Epidermal melanocyte (primary cell): Measurements from ENCODE around the gene BLOC1S4.
A peak's percentile ranks its signal among the peaks of the same experiment; 100 is the strongest.

Experiments
- DNase-seq: peaks from one replicate; pipeline ENCODE4 v3.0.0; 2011; ENCODE audit warnings: low spot score; ENCODE audit not compliant: insufficient read length

BLOC1S4 gene

DNA sequence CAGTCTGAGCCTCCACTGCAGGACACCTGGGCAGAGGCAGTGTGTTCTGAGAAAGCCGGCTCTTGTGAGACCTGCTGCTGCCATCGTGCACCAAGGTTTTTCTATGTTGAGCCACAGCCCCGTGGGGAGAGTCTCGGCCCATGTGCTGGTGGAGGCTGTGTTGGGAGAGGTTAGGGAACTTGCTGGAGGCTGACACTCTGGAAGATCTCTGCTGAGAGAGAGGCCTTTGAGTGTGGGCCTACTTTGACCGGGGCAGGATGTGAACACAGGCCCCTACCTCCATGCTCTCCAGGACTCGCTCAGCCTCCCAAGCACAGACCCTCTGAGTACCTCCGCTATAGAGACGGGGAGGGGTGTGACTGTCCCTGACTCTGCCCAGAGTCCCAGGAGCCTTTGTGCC lies 23.6 kb upstream of the BLOC1S4 start:
- DNase-seq: no peak

DNA sequence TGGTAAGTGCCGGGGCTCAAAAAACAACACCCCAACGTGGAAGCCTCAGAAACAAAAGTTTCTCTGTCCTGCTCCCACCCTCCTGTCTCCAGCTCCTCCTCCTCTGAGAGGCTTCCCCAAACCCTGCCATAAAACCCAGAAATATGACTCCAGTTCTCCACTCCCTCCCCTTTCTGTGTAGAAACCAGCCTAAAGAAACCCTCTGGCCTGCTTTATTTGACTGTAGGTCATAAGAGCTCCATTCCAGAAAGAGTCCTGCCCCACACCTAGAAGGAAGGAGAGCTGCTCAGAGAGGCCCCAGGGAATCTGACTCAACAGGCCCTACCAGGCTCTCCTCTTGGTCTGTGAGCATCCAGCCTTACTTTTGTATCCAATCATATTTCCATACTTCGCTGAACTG lies 23.2 kb upstream of the BLOC1S4 start:
- DNase-seq: no peak

DNA sequence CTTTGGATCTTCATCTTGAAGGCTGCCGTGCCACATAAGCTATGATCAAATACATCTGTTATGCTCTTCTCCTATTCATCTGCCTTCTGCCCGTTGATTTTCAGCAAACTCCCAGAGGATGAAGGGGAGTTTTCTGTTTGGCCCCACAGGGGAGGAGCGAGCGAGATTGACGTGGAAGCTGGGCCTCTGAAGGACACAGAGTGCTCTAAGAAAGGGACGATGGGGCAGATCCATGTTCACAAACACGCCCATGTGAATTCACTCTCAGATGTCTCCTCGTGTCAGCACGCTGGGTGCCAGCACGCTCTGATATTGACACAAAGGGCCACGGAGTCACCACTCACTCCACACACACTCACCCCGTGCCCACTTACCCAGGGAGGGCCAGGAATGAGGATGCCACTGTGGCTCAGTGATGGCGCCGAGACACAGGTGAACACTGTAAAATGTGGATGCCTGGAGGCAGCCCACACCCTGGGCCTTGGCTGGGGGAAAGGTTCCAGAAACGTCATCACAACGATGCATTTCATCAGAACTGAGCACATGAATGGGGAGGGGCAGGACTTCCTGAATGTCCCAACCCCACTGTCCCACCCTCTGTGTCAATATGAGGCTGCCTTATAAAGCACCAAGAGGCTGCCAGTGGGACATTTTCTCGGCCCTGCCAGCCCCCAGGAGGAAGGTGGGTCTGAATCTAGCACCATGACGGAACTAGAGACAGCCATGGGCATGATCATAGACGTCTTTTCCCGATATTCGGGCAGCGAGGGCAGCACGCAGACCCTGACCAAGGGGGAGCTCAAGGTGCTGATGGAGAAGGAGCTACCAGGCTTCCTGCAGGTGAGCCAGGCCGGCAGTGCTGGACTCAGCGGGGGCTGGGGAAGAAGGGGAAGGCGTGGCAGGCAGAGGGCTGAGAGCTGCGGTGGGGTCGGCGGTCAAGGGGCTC lies 22.5 kb upstream of the BLOC1S4 start, which contains the start of gene S100P:
S100P (plus strand) TSS at position 648 of the 946 bp plus-strand sequence; CDS start at position 703, 55 bp downstream.
- no peak for DNase-seq

GRCh38 chr4:6694177-6694901 lies 21.6 kb upstream of the BLOC1S4 start:
- DNase-seq: no peak

DNA sequence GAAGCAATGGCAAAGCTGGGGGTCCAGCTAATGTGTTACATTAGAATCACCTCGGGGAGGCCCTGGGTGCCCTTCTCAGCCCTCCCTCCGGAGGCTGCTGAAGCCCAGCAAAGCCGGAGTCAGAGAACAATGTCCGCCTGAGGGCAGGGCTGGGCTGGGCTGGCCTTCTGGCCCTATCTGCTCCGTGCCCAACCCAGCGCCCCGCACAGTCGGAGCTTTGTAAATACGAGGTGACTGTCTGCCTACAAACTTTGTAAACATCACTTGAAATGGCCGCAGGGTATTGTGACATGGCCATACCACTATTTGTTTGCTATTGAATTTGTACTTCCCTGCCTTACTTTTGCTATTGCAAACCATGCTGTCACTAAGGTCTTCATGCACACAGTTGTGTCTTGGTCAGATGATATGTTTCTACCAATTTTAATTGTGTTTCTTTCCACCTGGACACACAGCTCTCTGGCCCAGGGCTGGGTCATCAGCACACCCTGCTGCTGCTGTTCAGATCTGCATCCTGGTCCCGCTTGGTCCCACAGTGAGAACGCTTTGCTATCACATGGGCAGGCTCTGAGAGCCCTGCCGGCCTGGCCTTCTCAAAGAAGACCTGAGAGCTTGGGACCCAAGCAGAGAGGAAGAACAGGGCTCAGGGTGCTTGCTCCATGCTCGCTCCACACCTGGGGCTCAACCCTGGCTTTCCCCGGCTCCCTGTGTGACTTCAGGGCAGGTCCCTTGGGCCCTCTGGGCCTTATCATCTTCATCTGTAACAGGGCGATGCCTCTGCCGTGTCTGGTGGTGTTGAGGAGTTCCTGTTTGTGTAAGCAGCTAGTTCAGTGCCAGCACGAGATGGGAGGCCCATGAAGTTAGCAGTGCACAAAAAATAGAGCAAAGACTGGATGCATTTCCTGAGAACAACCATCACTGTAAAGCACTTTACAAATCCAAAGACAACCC lies 20.0 kb upstream of the BLOC1S4 start:
- no peak for DNase-seq

DNA sequence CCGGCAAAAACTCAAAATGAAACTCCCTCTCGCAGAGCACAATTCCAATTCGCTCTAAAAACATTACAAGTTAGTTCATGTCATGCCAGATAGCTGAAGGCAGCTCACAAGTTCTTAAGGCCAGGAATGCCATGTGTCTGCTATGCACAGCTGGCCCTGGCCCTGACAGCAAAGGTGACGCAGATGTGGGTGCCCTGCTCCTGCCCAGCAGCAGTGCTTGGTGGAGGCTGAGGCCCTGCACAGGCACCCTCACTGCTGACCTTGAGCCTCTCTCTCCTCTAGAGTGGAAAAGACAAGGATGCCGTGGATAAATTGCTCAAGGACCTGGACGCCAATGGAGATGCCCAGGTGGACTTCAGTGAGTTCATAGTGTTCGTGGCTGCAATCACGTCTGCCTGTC lies 19.4 kb upstream of the BLOC1S4 start:
- no peak for DNase-seq

GRCh38 chr4:6697131-6697530 lies 18.8 kb upstream of the BLOC1S4 start:
- no peak for DNase-seq

DNA sequence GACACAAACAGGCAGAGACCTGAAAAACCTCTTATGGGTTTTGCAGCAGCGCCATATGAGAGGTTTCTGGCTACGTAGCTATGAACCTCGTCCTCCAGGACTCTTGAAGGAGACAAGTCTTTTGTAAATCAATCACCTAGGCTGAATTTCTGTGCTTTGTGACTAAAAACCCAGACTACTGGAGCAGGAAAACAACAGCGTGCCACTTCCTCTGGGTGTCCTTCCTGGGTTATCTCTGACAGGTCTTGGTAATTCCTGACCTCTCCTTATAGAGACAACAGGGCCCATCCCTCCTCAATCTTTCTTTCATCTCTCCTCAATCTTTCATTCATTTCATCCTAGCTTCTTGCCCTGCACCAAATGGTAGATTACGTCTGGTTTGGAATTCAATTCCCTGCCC lies 16.6 kb upstream of the BLOC1S4 start:
- DNase-seq: no peak

DNA sequence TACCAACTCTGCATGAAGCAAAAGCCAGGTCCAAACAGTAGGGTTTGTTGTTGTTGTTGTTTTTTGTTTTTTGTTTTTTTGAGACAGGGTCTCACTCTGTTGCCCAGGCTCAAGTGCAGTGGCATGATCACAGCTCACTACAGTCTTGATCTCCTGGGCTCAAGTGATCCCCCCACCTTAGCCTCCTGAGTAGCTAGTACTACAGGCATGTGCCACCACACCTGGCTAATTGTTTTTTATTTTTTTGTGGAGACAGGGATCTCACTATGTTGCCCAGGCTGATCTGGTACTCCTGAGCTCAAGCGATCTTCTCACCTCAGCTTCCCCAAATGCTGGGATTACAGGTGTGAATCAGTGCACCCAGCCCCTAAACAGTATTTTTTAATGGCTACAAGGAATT lies 16.1 kb upstream of the BLOC1S4 start:
- DNase-seq: no peak

DNA sequence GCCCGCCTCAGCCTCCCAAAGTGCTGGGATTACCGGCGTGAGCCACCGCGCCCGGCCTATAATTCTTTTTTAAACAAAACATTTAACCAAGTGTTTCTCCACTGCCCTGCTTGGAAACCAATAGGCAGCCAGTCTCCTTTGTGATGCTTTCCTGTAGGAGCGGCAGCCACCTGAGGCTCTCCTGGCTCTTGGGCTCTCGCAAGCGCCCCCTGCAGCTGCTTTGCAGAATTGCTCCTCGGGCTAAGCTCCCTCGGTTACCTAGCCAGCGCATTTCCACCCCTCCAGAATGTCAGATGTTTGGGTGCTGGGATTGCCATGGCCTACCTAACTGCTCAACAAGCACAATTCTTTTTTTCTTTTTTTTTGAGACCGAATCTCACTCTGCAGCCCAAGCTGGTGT lies 14.6 kb upstream of the BLOC1S4 start:
- DNase-seq: no peak

GRCh38 chr4:6702761-6703160 lies 13.2 kb upstream of the BLOC1S4 start:
- no peak for DNase-seq

GRCh38 chr4:6703786-6704185 lies 12.2 kb upstream of the BLOC1S4 start:
- DNase-seq: no peak

GRCh38 chr4:6705646-6706045 lies 10.3 kb upstream of the BLOC1S4 start:
- no peak for DNase-seq

DNA sequence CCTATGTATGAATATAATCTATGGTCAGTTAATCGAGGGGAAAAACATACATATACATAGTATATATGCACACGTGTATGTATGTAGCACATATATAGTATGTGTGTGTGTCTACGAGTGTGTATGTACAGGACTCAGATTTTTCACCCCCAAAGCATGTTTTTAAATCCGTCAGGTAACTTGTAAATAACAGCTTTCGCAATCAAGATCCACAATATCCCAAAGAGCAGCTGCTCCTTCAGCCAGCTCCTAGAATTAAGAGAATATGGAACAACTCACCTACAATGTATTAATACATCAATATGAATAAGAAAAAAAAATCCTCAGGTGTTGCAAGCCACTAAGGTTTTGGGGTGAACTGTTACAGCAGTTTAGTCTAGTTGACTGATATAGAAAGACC lies 9.8 kb upstream of the BLOC1S4 start:
- no peak for DNase-seq

- peak; percentile 92 for DNase-seq
These were observed 6.5 kb upstream of the BLOC1S4 start, which contains the start of gene MRFAP1L1 for GRCh38 chr4:6709230-6710114. MRFAP1L1 (minus strand) TSS chr4:6709865; CDS start chr4:6709629, 236 bp downstream.

DNA sequence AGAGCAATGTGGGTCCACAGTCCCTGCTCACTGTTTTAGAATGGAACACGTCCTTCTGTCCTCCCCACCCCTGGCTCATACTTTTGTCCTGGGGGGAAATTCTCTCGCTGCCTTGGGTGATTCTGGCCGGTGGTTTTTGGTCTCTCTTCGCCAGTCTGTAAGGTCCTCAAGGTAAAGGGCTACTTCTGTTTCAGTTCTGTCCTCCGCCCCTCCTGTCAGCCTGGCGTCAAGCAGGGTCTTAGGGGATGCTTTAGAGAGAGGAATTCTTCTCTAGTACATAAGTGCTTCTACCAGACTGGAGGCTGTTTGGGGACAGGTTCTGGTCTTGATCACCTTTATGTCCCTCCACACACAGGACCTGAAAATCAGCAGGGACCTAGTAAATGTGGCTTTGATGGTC lies 5.7 kb upstream of the BLOC1S4 start:
- no peak for DNase-seq

GRCh38 chr4:6710996-6711395 lies 5.0 kb upstream of the BLOC1S4 start:
- no peak for DNase-seq

- DNase-seq: no peak
These were observed 1.0 kb upstream of the BLOC1S4 start for GRCh38 chr4:6714954-6715353.

- no peak for DNase-seq
These were observed 313 bp upstream of the BLOC1S4 start for GRCh38 chr4:6715704-6716017.

GRCh38 chr4:6716958-6717655 lies 1.1 kb downstream of the BLOC1S4 start:
- DNase-seq: no peak
